Left renal cortex interstitium (tissue), 4 donors: ENCODE measurements around the gene PSG7. TPM values are rescaled to one million over a fixed set of nuclear protein-coding genes. Genes with fewer than 3 reads are reported as not detected.
"Not testable (repeated sequence)": the region's sequence is repeated elsewhere in the genome, so short reads cannot be mapped to it uniquely, and the experiment has no call there.

Source experiments
- DNase-seq, 4 donors: peaks; one replicate each; pipeline ENCODE4 v3.0.0-alpha.2; 2013; ENCODE audit warnings: low read depth in 4 of 4, low spot score in 2 of 4, missing footprints in 1 of 4
- polyA plus RNA-seq, 4 donors: library from polyadenylated mRNA; unstranded; fragments of 120-200 nt; gene quantifications; one replicate each; pipeline ENCODE4 v1.2.1, GENCODE V29; 2013; ENCODE audit not compliant: insufficient read length in 4 of 4

The PSG7 gene
- polyA plus RNA-seq, 4 donors = 0.14 TPM; not detected in 3

DNA sequence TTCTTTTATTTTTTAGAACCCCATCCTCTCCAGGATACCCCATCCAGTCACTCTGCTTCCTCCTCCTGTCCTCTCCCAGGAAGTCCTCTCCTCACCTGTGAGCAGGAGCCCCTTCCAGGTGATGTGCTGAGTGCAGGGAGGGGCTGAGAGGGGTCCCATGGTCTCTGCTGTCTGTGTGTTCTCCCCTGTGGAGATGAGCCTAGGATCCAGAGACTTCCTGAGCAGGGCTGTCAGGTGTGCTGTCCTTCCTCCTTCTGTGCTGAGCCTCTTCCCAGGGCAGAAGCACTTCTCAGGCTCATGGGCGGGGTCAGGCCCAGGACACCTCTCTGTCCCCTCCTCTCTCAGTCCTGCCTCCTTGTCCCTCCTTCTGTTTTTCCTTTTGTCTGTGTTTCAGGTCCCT, 19.4 kb downstream of the PSG7 start, which contains the start of gene PSG6:
PSG6 (minus strand) TSS at position 261 of the 400 bp plus-strand sequence; CDS start at position 159, 102 bp downstream.
- not testable (repeated sequence) for DNase-seq

DNA sequence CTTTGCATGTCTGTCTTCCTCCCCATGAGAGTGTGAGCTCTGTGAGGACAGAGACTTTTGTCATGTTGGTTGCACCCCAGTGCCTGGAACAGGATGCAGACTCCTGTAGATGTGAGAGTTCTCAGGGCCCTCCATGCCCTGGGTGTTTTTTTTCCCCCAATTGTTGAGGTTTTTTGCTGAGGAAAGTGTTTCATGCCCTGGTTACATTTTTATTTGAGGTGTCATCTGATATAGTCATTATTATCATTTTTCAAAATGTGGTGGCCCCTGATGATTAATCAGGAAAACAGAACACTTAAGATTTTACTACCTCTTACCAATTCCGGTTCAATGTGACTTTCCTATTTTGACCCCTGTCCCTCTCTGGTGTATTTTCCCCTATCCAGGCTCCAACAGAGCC, 20.1 kb downstream of the PSG7 start:
- not testable (repeated sequence) for DNase-seq

GRCh38 chr19:42913516-42913915, 23.5 kb downstream of the PSG7 start:
- DNase-seq = not testable (repeated sequence)

GRCh38 chr19:42912941-42913340, 24.1 kb downstream of the PSG7 start:
- not testable (repeated sequence) for DNase-seq

- DNase-seq = not testable (repeated sequence)
Observed at GRCh38 chr19:42911731-42912130, 25.3 kb downstream of the PSG7 start.

DNA sequence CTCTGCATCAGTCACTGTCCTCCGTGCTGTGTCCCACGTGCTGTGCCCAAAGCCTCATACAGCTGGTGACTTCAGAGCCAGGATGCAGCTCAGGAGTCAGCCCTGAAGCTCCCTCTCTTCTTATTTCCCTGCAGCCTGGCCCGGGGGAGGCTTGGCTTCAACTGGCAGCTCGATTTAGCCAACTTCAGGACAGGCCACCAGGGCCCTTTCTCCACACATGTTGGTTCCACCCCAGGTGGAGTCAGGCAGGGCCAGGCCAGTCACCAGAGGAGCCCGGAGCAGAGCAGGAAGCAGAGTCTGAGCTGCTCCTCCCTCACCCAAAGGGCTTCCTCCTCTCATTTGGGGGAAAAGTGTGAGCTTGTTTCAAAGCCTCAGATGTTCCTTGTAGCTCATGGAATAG, 30.8 kb downstream of the PSG7 start:
- DNase-seq = not testable (repeated sequence)

GRCh38 chr19:42900561-42900960, 36.4 kb downstream of the PSG7 start:
- not testable (repeated sequence) for DNase-seq

DNA sequence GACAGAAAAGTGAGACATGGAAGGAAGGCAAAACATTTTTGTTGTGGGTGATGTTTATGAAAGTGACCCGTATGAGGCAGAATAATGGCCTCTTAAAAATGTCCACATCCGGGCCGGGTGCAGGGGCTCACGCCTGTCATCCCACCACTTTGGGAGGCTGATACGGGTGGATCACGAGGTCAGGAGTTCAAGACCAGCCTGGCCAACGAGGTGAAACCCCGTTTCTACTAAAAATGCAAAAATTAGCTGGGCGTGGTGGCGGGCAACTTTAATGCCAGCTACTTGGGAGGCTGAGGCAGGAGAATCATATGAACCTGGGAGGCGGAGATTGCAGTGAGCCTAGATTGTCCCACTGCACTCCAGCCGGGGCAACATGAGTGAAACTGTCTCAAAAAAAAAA, 37.3 kb downstream of the PSG7 start:
- DNase-seq = not testable (repeated sequence)

DNA sequence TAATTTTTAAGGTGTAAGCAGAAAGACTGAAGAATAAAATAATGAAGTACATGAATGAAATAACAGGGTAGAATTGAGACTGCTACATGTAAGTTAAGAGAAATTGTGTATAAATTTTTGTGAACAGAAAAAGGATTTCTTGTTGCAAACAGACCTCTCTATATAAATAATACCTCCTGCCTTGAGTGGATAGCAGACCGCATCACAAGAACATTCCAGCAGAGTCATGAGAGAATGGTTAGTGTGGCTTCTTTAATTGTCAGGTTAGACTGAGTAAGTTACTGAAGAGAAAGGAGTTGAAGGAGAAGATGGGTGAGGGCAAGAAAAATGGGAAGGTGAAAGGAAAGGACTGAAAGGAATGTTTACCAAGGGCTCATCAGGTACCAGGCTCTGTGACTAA, 37.9 kb downstream of the PSG7 start:
- not testable (repeated sequence) for DNase-seq

- not testable (repeated sequence) for DNase-seq
Observed at GRCh38 chr19:42898656-42899055, 38.4 kb downstream of the PSG7 start.

GRCh38 chr19:42897729-42898128, 39.3 kb downstream of the PSG7 start:
- DNase-seq = not testable (repeated sequence)

DNA sequence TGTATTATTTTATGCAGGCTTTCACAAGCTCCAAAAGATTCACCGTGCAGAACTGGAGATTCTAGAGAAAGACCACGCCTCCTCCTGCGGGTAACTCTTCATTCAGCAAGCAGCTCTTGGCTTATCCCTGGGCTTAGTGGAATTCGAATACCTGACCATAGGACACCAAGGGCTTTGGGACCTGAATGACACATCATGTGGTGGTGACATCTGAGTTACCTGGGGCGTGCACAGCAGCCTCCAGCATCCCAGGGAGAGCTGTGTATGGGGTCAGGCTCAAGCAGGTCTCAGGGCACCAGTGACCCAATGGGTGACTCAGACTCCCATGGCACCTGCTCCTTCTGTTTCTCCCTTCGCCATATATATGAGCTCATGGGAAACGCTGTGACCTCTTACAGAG, 46.6 kb downstream of the PSG7 start:
- DNase-seq = not testable (repeated sequence)

- DNase-seq = not testable (repeated sequence)
Observed at GRCh38 chr19:42887876-42888445, 49.0 kb downstream of the PSG7 start.

DNA sequence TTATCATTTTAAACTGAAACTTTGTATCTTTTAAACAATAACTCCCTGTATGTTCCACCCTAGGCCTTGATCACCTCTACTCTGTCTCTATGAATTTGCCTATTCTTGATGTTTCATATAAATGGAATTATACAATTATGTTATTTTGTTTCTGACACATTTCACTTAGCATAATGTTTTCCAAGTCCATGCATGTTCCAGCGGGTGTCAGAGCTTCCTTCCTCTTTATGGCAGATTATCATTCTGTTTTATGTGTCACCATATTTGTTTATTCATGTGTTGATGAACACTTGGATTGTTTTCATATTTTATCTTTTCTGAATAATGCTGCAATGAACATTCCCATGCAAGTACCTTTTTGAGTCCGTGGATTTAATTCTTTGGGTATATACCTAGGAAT, 54.3 kb downstream of the PSG7 start:
- DNase-seq = not testable (repeated sequence)

- DNase-seq = not testable (repeated sequence)
Observed at GRCh38 chr19:42882010-42882409, 55.0 kb downstream of the PSG7 start.

- not testable (repeated sequence) for DNase-seq
Observed at GRCh38 chr19:42881279-42881678, 55.7 kb downstream of the PSG7 start.

- not testable (repeated sequence) for DNase-seq
Observed at GRCh38 chr19:42880621-42881020, 56.4 kb downstream of the PSG7 start.

DNA sequence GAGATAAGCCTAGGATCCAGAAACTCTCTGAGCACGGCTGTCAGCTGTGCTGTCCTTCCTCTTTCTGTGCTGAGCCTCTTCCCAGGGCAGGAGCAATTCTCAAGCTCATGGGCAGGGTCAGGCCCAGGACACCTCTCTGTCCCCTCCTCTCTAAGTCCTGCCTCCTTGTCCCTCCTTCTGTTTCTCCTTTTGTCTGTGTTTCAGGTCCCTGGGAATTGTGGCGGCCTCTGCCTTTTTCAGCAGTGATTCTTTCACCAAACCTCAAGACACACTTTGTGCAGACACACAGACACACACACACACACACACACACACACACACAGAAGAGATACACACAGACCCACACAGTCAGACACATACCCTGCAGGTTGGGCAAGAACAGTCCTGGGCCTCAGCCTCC, 57.4 kb downstream of the PSG7 start, which contains the start of gene PSG1:
PSG1 (minus strand) TSS at position 101 of the 400 bp plus-strand sequence. CDS start 132 bp downstream, outside the sequence.
- no peak for DNase-seq

DNA sequence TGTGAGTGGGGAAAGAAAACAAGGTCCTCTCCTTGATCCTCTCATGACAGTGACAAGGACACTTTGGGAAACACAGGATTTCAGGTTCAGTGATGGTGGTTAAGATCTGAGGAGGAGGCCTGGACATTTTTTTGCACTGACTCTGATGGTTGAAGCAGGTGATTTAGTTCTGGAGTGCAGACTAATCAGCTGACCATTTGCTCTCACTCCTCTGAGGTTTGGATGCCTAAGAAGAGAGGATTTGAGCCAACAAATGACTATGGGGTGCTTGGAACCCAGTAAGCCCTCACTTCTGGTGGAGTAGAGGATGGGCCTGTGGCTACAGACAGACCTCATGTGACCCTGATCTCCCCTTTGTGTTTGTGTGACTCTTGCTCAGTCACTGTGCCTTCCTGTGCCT, 60.4 kb downstream of the PSG7 start:
- not testable (repeated sequence) for DNase-seq

DNA sequence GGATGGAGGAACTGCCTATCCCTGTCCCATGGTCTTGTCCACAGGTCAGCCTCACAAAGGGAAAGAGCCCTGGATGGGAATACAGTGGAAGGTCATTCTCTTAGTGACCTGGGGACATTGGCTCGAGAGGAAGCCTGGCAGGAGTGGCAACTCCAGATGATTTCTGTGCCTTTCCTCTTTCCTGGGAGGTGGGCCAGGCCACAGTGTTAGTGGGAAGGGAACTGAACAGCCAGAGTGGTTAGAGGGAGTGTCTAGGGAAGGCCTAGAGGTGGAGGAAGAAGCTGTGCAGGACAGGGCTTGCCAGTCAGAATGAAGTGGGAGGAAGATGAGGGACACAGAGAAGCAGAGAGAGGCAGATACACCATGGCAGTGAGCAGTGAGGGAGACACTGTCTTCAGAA, 61.1 kb downstream of the PSG7 start:
- DNase-seq = not testable (repeated sequence)

GRCh38 chr19:42874901-42875813, 61.9 kb downstream of the PSG7 start:
- not testable (repeated sequence) for DNase-seq
